ENCODE measurements around the gene SRSF11. TPM values are rescaled to one million over a fixed set of nuclear protein-coding genes. Genes with fewer than 3 reads are reported as not detected.

SRSF11 gene
- total and polyA plus RNA-seq, 2 of the 8 experiments (the other 6 are each of a cell fraction or from before 2014, with no cell fraction given), result 183 to 260 TPM

DNA sequence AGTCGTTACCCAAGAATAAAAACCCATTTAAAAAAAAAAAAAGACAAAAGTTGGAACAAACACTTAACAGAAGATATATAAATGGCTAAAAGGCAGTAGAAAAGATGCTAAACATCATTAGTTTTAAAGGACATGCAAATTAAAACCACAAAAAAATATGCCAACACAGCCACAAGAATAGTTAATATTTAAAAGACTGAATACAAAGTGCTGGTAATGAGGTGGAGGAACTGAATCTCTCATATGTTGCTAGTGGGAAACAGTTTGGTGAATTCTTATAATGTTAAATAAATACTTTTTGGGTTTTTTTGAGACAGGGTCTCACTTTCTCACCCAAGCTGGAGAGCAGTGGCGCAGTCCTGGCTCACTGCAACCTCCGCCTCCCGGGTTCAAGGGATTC lies 25.8 kb upstream of the SRSF11 start:
- Histone ChIP-seq H4K5ac (ENCODE audit: insufficient read length, low read depth, low read length) (no peak overlapping the region), H3K9me3 (ENCODE audit: insufficient read depth in 2 of 2, low read depth in 1 of 2, low read length in 1 of 2) (no peaks in the 10 kb centered on the region), H3K27me3 (replicated peaks in 1 of 4; ENCODE audit: control insufficient read depth in 3 of 4, extremely low read depth in 1 of 4, insufficient read depth in 3 of 4, low read length in 3 of 4) (no peaks in the 10 kb centered on the region), H3K4me2 (ENCODE audit: insufficient read depth in 1 of 2, low read depth in 2 of 2, low read length in 2 of 2) (no peak overlapping the region), H4K91ac (replicated peaks; ENCODE audit: insufficient read length, low read length) (no peak overlapping the region), H3K23me2 (ENCODE audit: low read depth, low read length) (no peaks in the 10 kb centered on the region), H2AFZ (ENCODE audit: low read length) (no peak overlapping the region), H3K9ac (replicated peaks in 1 of 4; ENCODE audit: extremely low read depth in 1 of 4, low read depth in 3 of 4, low read length in 3 of 4) (no peak overlapping the region), H3K23ac (ENCODE audit: insufficient read length) (no peak overlapping the region), H2BK5ac (ENCODE audit: low read depth, low read length) (no peak overlapping the region), H3K4ac (replicated peaks; ENCODE audit: insufficient read length, low read depth, low read length) (no peak overlapping the region), H2BK15ac (ENCODE audit: low read length) (no peak overlapping the region), H4K20me1 (replicated peaks in 1 of 2; ENCODE audit: control insufficient read depth in 1 of 2, insufficient read depth in 2 of 2, low read length in 2 of 2) (peaks cover 0 to 1% of the 10 kb centered on the region in 2 experiments), H3K14ac (ENCODE audit: insufficient read length) (no peak overlapping the region), H3K79me1 (ENCODE audit: low read depth, low read length) (no peaks in the 10 kb centered on the region; the same call in none of the 2 replicates), H2AK5ac (ENCODE audit: low read depth, low read length) (no peak overlapping the region), H3K4me3 (ENCODE audit: extremely low read depth in 1 of 4, insufficient read depth in 2 of 4, low read depth in 3 of 4, low read length in 4 of 4) (no peak overlapping the region), H2BK12ac (ENCODE audit: low read depth, low read length) (no peak overlapping the region), H3K18ac (ENCODE audit: extremely low read depth, low read length) (no peak overlapping the region), H2BK120ac (replicated peaks; ENCODE audit: low read depth, low read length) (no peak overlapping the region), H3K27ac (ENCODE audit: low read depth, low read length) (no peak overlapping the region), H3K4me1 (replicated peaks in 1 of 4; ENCODE audit: control insufficient read depth in 3 of 4, insufficient read depth in 4 of 4, low read length in 3 of 4) (peaks cover 0 to 3% (median 0%) of the 10 kb centered on the region in 4 experiments; a peak in 1 of 7 replicates), H4K8ac (ENCODE audit: extremely low read depth, insufficient read depth, low read length) (no peak overlapping the region), H3K56ac (replicated peaks; ENCODE audit: insufficient read length, low read depth, low read length) (no peak overlapping the region), H3K36me3 (ENCODE audit: control insufficient read depth in 2 of 4, insufficient read depth in 4 of 4, low read length in 3 of 4) (no peaks in the 10 kb centered on the region), H2BK20ac (ENCODE audit: low read length) (no peak overlapping the region), H3K79me2 (ENCODE audit: control insufficient read depth in 1 of 2, insufficient read depth in 2 of 2, low read length in 2 of 2) (peaks cover 0 to 73% of the 10 kb centered on the region in 2 experiments; a peak in 2 of 4 replicates)
- CTCF ChIA-PET (ENCODE audit: partially characterized antibody), result no interaction called here
- no peak for TF ChIP-seq KDM4A (IDR thresholded peaks at IDR 0.05; ENCODE audit: low read depth, low read length, severe bottlenecking)
- FAIRE-seq (no peak), DNase-seq (ENCODE audit: low read depth in 1 of 2, low spot score in 2 of 2) (no peak)
- POLR2A ChIA-PET (ENCODE audit: partially characterized antibody), result no interaction called here
- 91% methylated on average over 4 of the region's 4 CpGs; no CpG with 5 or more reads in 1 of the 2 experiments for WGBS, 2 experiments (ENCODE audit: extremely low coverage in 1 of 2, insufficient coverage in 1 of 2, insufficient read length in 1 of 2, insufficient replicate concordance in 2 of 2, low coverage in 1 of 2, low lambda C conversion rate in 2 of 2, missing lambda C conversion rate in 1 of 2)
